ENCODE data around the gene PSORS1C2.

Gene PSORS1C2

GRCh38 chr6:31114970-31115849 lies 23.7 kb downstream of the PSORS1C2 start:
- Histone ChIP-seq H3K9me3 (ENCODE audit: control insufficient read depth, low read length) (no peaks in the 10 kb centered on the region), H3K27me3 (ENCODE audit: control insufficient read depth, insufficient read depth, low read length) (no peaks in the 10 kb centered on the region), H3K4me3 (ENCODE audit: low read length) (peak overlapping the region; percentile 49), H3K4me1 (ENCODE audit: control insufficient read depth, insufficient read depth, low read length) (peaks cover 27% of the 10 kb centered on the region), H3K9ac (ENCODE audit: low read length) (peak overlapping the region; percentile 79), H3K36me3 (ENCODE audit: control insufficient read depth, insufficient read depth, low read length) (no peaks in the 10 kb centered on the region)

DNA sequence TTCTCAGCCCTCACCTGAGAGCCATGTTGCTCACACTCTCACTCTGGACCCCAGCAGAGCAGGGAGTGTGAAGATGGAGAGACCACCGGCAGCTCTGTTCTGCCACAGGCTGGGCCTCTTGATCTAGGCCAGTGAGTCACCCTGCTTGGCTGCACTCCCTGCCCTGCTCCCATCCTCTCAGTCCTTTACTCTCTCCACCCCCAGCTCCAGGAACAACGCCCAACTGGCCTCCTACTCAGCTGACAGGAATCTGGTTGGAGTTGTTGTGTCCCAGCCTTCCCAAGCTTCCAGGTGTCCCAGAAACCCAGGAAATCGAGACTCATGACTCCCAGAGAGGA lies 24.4 kb downstream of the PSORS1C2 start, which contains the start of gene PSORS1C1:
Gene PSORS1C1, plus strand, starts transcription at position 260 of the 338 bp plus-strand sequence. CDS start 14,833 bp downstream, outside the sequence.
- H3K4me3 ChIP-seq (ENCODE audit: low read length) = peak within 1 kb of the TSS; percentile 49
- peak within 1 kb of the TSS; percentile 79 for H3K9ac ChIP-seq (ENCODE audit: low read length)
- H3K27me3 ChIP-seq (ENCODE audit: control insufficient read depth, insufficient read depth, low read length) = no peaks in the 10 kb centered on the region
- no peaks in the 10 kb centered on the region for H3K9me3 ChIP-seq (ENCODE audit: control insufficient read depth, low read length)
- peaks cover 27% of the 10 kb centered on the region for H3K4me1 ChIP-seq (ENCODE audit: control insufficient read depth, insufficient read depth, low read length)
- no peaks in the 10 kb centered on the region for H3K36me3 ChIP-seq (ENCODE audit: control insufficient read depth, insufficient read depth, low read length)

GRCh38 chr6:31113861-31114540 lies 24.9 kb downstream of the PSORS1C2 start:
- peak overlapping the region; percentile 79 for H3K9ac ChIP-seq (ENCODE audit: low read length)
- H3K36me3 ChIP-seq (ENCODE audit: control insufficient read depth, insufficient read depth, low read length) = no peaks in the 10 kb centered on the region
- H3K27me3 ChIP-seq (ENCODE audit: control insufficient read depth, insufficient read depth, low read length) = no peaks in the 10 kb centered on the region
- no peaks in the 10 kb centered on the region for H3K9me3 ChIP-seq (ENCODE audit: control insufficient read depth, low read length)
- H3K4me1 ChIP-seq (ENCODE audit: control insufficient read depth, insufficient read depth, low read length) = peaks cover 27% of the 10 kb centered on the region
- peak overlapping the region; percentile 49 for H3K4me3 ChIP-seq (ENCODE audit: low read length)

DNA sequence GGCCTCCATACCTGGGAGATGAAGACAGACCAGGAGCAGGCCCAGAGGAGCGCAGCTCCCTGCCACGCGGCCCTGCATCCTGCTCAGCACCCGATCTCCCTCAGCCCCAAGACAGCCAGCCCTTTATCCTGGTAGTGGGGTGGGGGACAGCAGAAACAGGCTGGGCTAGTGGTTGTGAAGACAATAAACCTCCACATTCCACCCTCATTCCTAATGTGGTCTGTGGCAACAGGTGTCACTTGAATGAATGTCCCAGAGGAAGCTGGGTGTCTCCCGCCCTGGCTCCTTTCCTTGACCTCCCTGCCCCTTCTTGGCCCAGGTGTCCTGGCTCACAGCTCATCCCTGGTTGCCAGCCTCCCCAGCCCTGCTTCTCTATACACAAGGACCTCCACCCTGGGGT lies 26.4 kb downstream of the PSORS1C2 start, which contains the start of gene C6orf15:
Gene C6orf15, minus strand, starts transcription at position 98 of the 400 bp plus-strand sequence. Its CDS starts 20 bp downstream, at position 78.
- H3K27me3 ChIP-seq (ENCODE audit: control insufficient read depth, insufficient read depth, low read length) = no peaks in the 10 kb centered on the region
- peaks cover 27% of the 10 kb centered on the region for H3K4me1 ChIP-seq (ENCODE audit: control insufficient read depth, insufficient read depth, low read length)
- no peak within 1 kb of the TSS for H3K9ac ChIP-seq (ENCODE audit: low read length)
- no peak within 1 kb of the TSS for H3K4me3 ChIP-seq (ENCODE audit: low read length)
- no peaks in the 10 kb centered on the region for H3K36me3 ChIP-seq (ENCODE audit: control insufficient read depth, insufficient read depth, low read length)
- no peaks in the 10 kb centered on the region for H3K9me3 ChIP-seq (ENCODE audit: control insufficient read depth, low read length)

GRCh38 chr6:31111712-31112111 lies 27.2 kb downstream of the PSORS1C2 start:
- Histone ChIP-seq H3K36me3 (ENCODE audit: control insufficient read depth, insufficient read depth, low read length) (no peaks in the 10 kb centered on the region), H3K27me3 (ENCODE audit: control insufficient read depth, insufficient read depth, low read length) (no peaks in the 10 kb centered on the region), H3K4me3 (ENCODE audit: low read length) (no peak overlapping the region), H3K9ac (ENCODE audit: low read length) (no peak overlapping the region), H3K9me3 (ENCODE audit: control insufficient read depth, low read length) (no peaks in the 10 kb centered on the region), H3K4me1 (ENCODE audit: control insufficient read depth, insufficient read depth, low read length) (peaks cover 24% of the 10 kb centered on the region)

GRCh38 chr6:31110825-31111582 lies 27.9 kb downstream of the PSORS1C2 start:
- H3K36me3 ChIP-seq (ENCODE audit: control insufficient read depth, insufficient read depth, low read length) = no peaks in the 10 kb centered on the region
- peaks cover 23% of the 10 kb centered on the region for H3K4me1 ChIP-seq (ENCODE audit: control insufficient read depth, insufficient read depth, low read length)
- H3K9ac ChIP-seq (ENCODE audit: low read length) = no peak overlapping the region
- no peaks in the 10 kb centered on the region for H3K9me3 ChIP-seq (ENCODE audit: control insufficient read depth, low read length)
- no peak overlapping the region for H3K4me3 ChIP-seq (ENCODE audit: low read length)
- H3K27me3 ChIP-seq (ENCODE audit: control insufficient read depth, insufficient read depth, low read length) = no peaks in the 10 kb centered on the region

DNA sequence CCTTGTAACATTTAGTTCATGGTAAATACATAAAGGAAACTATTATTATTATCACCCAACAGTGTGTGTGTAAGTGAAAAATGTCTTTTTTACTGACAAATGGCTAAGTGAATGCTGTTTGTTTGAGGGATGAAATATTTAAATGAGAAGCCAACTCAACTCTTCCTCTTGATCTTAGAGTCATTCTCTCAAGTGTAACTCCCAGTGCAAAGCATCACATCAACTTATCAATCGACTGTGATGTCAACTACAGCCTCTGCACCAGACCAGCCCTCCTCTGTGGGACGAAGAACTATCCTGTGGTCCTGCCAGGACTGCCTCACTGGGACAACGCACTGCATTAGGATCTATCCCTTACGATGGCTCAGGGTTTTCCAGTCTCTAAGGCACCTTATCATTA lies 31.8 kb downstream of the PSORS1C2 start:
- Histone ChIP-seq H3K36me3 (ENCODE audit: control insufficient read depth, insufficient read depth, low read length) (no peaks in the 10 kb centered on the region), H3K27me3 (ENCODE audit: control insufficient read depth, insufficient read depth, low read length) (no peaks in the 10 kb centered on the region), H3K9me3 (ENCODE audit: control insufficient read depth, low read length) (no peaks in the 10 kb centered on the region), H3K9ac (ENCODE audit: low read length) (no peak overlapping the region), H3K4me3 (ENCODE audit: low read length) (no peak overlapping the region), H3K4me1 (ENCODE audit: control insufficient read depth, insufficient read depth, low read length) (no peaks in the 10 kb centered on the region)

DNA sequence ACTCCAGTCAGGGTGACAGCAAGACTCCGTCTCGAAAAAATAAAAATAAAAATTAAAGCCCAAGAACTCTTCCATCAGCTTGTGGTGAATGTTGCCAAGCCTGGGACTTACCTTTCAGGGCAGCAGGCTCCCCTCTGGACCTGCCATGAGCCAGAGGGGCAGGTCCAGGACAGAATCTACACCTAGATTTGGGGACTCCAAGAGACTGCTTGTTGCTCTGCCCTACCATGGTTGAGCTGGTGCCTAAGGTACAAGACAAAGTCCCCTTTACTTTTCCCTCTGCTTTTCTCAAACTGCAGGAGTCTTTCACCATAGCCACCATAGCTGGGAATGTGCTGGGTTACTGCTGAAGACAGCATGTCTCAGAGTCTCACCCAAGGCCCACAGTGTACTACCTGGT lies 35.7 kb downstream of the PSORS1C2 start:
- Histone ChIP-seq H3K36me3 (ENCODE audit: control insufficient read depth, insufficient read depth, low read length) (no peaks in the 10 kb centered on the region), H3K4me1 (ENCODE audit: control insufficient read depth, insufficient read depth, low read length) (no peaks in the 10 kb centered on the region), H3K9me3 (ENCODE audit: control insufficient read depth, low read length) (no peaks in the 10 kb centered on the region), H3K27me3 (ENCODE audit: control insufficient read depth, insufficient read depth, low read length) (no peaks in the 10 kb centered on the region), H3K4me3 (ENCODE audit: low read length) (no peak overlapping the region), H3K9ac (ENCODE audit: low read length) (no peak overlapping the region)

DNA sequence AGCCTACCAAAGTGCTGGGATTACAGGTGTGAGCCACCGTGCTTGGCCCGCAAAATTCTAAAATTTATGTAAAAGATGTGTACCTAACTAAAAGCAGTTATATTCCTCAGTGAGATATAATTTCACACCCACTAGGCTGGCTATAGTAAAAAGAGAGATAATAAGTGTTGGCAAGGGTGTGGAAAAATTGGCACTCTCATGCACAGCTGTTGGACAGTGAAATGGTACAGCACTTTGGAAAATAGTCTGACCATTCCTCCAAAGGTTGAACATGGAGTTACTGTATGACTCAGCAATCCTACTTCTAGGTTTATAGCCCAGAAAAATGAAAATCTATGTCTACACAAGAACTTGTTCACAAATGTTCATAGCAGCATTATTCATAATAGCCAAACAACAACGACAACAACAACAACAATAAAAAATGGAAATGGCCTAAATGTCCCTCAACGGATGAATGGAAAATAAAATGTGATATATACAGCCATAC lies 40.4 kb downstream of the PSORS1C2 start:
- Histone ChIP-seq H3K27me3 (ENCODE audit: control insufficient read depth, insufficient read depth, low read length) (no peaks in the 10 kb centered on the region), H3K9me3 (ENCODE audit: control insufficient read depth, low read length) (no peaks in the 10 kb centered on the region), H3K9ac (ENCODE audit: low read length) (no peak overlapping the region), H3K4me3 (ENCODE audit: low read length) (no peak overlapping the region), H3K36me3 (ENCODE audit: control insufficient read depth, insufficient read depth, low read length) (no peaks in the 10 kb centered on the region), H3K4me1 (ENCODE audit: control insufficient read depth, insufficient read depth, low read length) (peaks cover 5% of the 10 kb centered on the region)

DNA sequence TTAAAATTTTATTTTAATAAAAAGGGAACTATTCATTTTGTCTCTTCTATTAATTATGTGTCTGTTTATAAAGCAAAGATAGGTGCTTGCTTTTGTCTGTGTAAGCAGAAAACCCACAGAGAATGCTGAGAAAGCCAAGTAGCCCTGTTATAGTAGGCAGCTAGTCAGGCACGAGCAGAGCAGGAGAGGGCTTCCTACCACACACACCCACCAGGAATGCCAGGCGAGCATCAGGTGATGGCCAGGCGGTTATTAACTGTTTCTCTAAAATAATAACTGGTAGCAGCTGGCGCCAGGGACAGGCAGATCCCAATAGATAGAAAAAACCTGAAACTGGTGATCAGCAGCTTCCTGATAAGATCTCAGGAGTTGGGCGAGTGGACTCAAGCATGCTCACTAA lies 42.2 kb downstream of the PSORS1C2 start:
- Histone ChIP-seq H3K9me3 (ENCODE audit: control insufficient read depth, low read length) (no peaks in the 10 kb centered on the region), H3K9ac (ENCODE audit: low read length) (no peak overlapping the region)

GRCh38 chr6:31096215-31096614 lies 42.7 kb downstream of the PSORS1C2 start:
- no peak overlapping the region for H3K4me3 ChIP-seq (ENCODE audit: low read length)
- H3K36me3 ChIP-seq (ENCODE audit: control insufficient read depth, insufficient read depth, low read length) = no peaks in the 10 kb centered on the region
- no peaks in the 10 kb centered on the region for H3K27me3 ChIP-seq (ENCODE audit: control insufficient read depth, insufficient read depth, low read length)
- peaks cover 8% of the 10 kb centered on the region for H3K4me1 ChIP-seq (ENCODE audit: control insufficient read depth, insufficient read depth, low read length)
- H3K9me3 ChIP-seq (ENCODE audit: control insufficient read depth, low read length) = no peaks in the 10 kb centered on the region
- H3K9ac ChIP-seq (ENCODE audit: low read length) = no peak overlapping the region

More for the DNA sequence above, 42.2 kb downstream of the PSORS1C2 start:
- Histone ChIP-seq H3K27me3 (ENCODE audit: control insufficient read depth, insufficient read depth, low read length) (no peaks in the 10 kb centered on the region), H3K4me1 (ENCODE audit: control insufficient read depth, insufficient read depth, low read length) (peaks cover 8% of the 10 kb centered on the region), H3K36me3 (ENCODE audit: control insufficient read depth, insufficient read depth, low read length) (no peaks in the 10 kb centered on the region), H3K4me3 (ENCODE audit: low read length) (no peak overlapping the region)

All from mucosa of stomach (tissue), 1 donor.